SJCRH30 (cell line): Measurements from ENCODE around the gene RRP36. TPM values are rescaled to one million over a fixed set of nuclear protein-coding genes. Genes with fewer than 3 reads are reported as not detected.

ENCODE experiments used
- DNase-seq, 2 experiments: peaks; one replicate each; pipeline ENCODE4 v3.0.0-alpha.2; 2015 to 2020
- H3K27ac ChIP-seq: fragments of 250-450 bp; sonication (Bioruptor Pico); 2 replicates; pipeline ENCODE4 v1.5.1; 2020; ENCODE audit warnings: mild to moderate bottlenecking, moderate library complexity
- H3K27me3 ChIP-seq: fragments of 250-450 bp; sonication (Bioruptor Pico); 2 replicates; pipeline ENCODE4 v1.5.1; 2020; ENCODE audit warnings: mild to moderate bottlenecking, moderate library complexity
- H3K36me3 ChIP-seq: fragments of 250-450 bp; sonication (Bioruptor Pico); 2 replicates; pipeline ENCODE4 v1.5.1; 2020; ENCODE audit warnings: mild to moderate bottlenecking, moderate library complexity
- H3K4me1 ChIP-seq: fragments of 250-450 bp; sonication (Bioruptor Pico); 2 replicates; pipeline ENCODE4 v1.5.1; 2020; ENCODE audit warnings: mild to moderate bottlenecking, moderate library complexity
- H3K4me3 ChIP-seq: fragments of 250-450 bp; sonication (Bioruptor Pico); 2 replicates; pipeline ENCODE4 v1.5.1; 2020; ENCODE audit warnings: mild to moderate bottlenecking, moderate library complexity
- H3K9me3 ChIP-seq: fragments of 250-450 bp; sonication (Bioruptor Pico); replicated peaks from 2 replicates; pipeline ENCODE4 v1.5.1; 2020; ENCODE audit warnings: mild to moderate bottlenecking, moderate library complexity
- total RNA-seq: library from RNA; depleted of rRNA; stranded (reverse); fragments of >200 nt; shearing (Covaris generic); gene quantifications from 2 replicates; pipeline ENCODE4 v1.2.3, GENCODE V29; 2014; rRNA removed

RRP36 gene, protein sequence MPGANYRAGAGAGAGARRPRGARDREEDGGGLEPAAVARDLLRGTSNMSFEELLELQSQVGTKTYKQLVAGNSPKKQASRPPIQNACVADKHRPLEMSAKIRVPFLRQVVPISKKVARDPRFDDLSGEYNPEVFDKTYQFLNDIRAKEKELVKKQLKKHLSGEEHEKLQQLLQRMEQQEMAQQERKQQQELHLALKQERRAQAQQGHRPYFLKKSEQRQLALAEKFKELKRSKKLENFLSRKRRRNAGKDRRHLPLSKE
- 95.4 and 95.8 TPM in 2 replicates for total RNA-seq

DNA sequence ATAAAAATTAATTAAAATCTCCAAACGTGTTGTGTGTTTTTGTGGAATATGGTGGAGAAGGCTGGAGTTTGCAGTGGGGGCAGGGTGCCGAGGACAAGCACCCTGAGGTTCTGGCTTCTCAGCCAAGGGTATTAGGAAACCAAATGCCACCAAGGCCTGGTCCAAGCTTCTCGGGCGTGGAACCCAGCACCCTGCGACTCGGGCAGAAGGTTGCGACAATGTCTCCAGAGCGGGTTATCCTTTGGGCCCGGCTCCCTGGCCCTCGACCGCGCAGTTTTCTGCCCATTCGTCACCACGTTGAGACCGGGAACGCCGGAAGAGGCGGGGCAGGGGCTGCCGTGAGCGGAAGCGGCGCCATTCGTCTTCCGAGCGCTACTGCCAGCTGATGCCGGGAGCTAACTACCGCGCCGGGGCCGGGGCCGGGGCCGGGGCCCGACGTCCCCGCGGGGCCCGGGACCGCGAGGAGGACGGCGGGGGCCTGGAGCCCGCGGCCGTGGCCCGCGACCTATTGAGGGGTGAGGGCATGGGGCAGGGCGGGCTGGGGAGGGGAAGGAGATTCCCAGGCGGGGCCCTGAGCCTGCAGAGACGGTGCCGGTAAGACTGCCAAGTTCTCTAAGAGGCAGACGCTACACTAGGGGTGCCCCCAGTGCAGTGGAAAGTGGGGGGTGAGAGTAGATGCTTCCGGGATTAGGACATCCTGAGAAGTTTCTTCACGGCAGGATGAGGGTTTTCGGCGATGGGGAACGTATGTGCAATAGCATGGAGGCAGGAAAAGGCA, at the start of gene RRP36:
Gene RRP36, plus strand, starts transcription at position 354 of the 778 bp plus-strand sequence. Its CDS starts 32 bp downstream, at position 386.
- Histone ChIP-seq H3K27ac (peak within 1 kb of the TSS; percentile 79), H3K27me3 (no peaks in the 10 kb centered on the region), H3K36me3 (peaks cover 25% of the 10 kb centered on the region), H3K4me1 (0 out of 2 replicates have a peak, but pooled peaks cover 4% of the 10 kb centered on the region), H3K4me3 (peak within 1 kb of the TSS; percentile 92), H3K9me3 (no peaks in the 10 kb centered on the region)
- peak; percentile 81 for DNase-seq

DNA sequence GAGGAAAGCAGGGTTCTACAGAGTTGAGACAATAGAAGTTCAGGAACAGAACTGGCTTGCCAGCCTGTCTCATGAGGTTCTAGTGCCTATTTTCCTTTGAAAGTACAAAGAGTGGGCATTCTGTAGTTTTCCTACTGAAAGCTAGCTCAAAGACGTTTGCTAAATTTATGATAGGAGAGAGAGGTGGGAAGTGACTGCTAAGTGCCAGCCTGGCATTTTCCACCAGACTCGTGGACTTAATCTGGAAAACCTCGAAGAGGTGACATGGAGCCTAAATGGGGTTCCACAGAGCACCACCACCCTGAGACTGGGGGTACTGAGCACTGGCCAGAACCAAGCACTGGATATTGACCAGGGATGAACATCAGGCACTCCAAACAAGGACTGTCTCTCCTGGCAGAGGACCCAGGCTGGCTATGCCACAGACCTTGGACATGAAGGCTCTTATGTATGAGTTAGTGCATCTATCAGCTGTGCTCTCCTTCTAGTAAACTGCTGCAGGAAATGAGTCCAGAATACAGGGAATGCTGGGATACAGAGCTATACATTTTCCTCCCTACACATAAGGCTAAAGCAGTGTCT, 49.6 kb upstream of the RRP36 start:
- no peak for DNase-seq
- H3K36me3 ChIP-seq: peaks cover 9% of the 10 kb centered on the region; the same call in 1 of the 2 replicates
- H3K27ac ChIP-seq: no peak overlapping the region

DNA sequence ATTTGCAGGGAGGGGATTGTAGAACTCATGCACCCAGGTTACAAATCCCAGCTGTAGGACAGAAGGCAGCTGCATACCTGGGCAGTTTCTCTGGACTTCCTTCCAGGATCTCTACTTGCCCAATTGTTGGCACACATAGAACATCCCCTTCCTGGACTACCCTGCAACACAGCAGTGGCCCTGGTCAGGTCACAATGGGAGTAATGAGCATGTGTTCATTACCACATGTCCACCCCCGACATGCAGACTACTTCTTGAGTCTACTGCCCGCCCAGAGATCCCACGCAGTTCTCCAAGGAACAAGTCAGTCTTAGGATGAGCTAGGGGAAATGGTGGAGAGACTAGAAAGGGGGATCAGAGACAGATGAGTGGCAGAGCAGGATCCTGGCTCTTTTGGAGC, 47.5 kb upstream of the RRP36 start:
- Histone ChIP-seq H3K9me3 (no peaks in the 10 kb centered on the region), H3K4me3 (no peak overlapping the region), H3K27ac (no peak overlapping the region), H3K4me1 (peaks cover 5% of the 10 kb centered on the region; the same call in 1 of the 2 replicates), H3K27me3 (no peaks in the 10 kb centered on the region), H3K36me3 (peaks cover 9% of the 10 kb centered on the region; the same call in 1 of the 2 replicates)
- DNase-seq: no peak

More for the DNA sequence above, 49.6 kb upstream of the RRP36 start:
- Histone ChIP-seq H3K27me3 (no peaks in the 10 kb centered on the region), H3K9me3 (no peaks in the 10 kb centered on the region), H3K4me1 (peaks cover 5% of the 10 kb centered on the region; the same call in 1 of the 2 replicates), H3K4me3 (no peak overlapping the region)

DNA sequence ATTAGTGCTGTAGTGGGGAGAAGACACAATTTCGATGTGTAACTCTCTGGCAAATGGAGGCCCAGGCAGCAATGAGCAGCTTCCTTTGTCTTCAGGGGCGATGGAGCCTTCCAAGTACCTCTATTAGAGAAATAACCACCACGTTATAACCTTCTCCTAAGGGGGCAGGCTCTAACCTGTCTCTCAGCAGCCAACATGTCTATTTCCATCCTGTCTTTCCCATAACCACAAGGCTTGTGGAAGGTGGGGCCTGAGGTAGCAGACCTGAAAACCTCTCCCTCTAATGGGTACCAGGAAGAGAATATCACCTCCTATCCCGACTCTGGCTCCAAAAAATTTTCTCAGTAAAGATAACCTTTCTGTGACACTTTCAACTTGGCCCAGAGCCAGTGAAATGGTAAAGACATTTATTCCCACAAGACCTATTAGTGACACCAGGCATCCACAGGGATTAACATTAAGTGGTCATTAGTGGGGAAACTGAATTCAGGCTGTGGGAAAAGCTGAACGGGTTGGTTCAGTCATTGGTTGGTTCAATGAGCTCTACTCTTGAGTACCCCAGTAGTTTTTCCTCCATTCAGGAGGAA, 46.4 kb upstream of the RRP36 start:
- DNase-seq: no peak
- H3K27me3 ChIP-seq: no peaks in the 10 kb centered on the region
- H3K4me1 ChIP-seq: peaks cover 5% of the 10 kb centered on the region; the same call in 1 of the 2 replicates
- no peak overlapping the region for H3K4me3 ChIP-seq
- no peak overlapping the region for H3K27ac ChIP-seq
- H3K9me3 ChIP-seq: no peaks in the 10 kb centered on the region
- peaks cover 9% of the 10 kb centered on the region; the same call in 1 of the 2 replicates for H3K36me3 ChIP-seq

DNA sequence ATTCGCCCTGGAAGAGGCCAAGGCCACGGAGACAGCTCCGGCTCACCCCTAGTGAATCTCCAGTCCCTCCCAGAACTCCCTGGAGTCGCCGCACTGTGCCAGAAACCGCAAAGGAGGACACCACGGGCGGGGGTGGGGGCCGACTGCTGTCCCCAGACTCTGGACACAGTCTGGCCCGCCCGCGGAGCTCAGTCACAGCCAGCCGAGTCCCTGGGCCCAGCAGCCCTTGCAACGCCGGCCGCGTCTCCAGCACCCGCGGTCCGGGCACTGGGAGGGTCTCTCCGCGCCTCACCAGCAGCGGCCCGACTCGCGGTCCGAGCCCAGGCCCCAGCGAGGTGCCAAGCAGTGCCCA, 43.0 kb upstream of the RRP36 start:
- Histone ChIP-seq H3K27me3 (no peaks in the 10 kb centered on the region), H3K4me3 (peak overlapping the region; percentile 75), H3K9me3 (no peaks in the 10 kb centered on the region), H3K4me1 (no peaks in the 10 kb centered on the region), H3K27ac (peak overlapping the region; percentile 3; the same call in 1 of the 2 replicates), H3K36me3 (peaks cover 9% of the 10 kb centered on the region; the same call in 1 of the 2 replicates)
- peak; percentile 24 to 33 for DNase-seq

DNA sequence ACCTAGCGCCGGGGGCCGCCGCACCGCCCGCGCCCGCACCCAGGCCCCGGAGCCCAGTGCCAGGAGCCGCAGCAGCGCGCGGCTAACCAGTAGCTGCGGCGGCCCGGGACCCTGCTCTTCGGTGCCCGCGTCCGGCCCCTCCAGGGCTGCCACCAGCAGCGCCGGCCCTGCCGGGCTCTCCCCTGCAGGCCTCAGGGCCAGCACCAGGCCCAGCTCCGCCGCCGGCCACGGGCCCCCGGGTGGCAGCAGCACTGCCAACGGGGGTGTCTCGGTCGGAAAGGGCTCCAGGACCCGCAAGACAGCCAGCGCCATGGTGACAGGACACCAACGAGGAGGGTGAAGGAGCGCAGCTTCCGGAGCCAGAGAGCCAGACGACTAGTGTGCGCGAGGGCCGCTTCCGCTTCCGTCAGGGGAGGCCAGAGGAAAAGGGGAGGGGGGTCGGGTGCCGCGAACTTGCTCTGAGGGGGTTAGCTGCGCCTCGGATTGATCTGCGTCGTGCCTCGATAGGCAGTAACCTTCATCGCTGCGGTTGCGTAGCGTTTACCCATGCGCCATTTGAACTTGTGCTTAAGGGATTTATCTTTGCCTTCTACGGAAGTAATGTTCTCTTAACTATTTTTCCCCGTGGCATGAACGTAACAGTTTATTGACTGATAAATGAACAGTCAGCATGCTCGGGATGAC, 42.4 kb upstream of the RRP36 start, which contains the start of gene PEX6:
Gene PEX6, minus strand, starts transcription at position 343 of the 684 bp plus-strand sequence. Its CDS starts 31 bp downstream, at position 312.
- Histone ChIP-seq H3K36me3 (peaks cover 4% of the 10 kb centered on the region; the same call in 1 of the 2 replicates), H3K9me3 (no peaks in the 10 kb centered on the region), H3K4me3 (peak within 1 kb of the TSS; percentile 75), H3K4me1 (no peaks in the 10 kb centered on the region), H3K27me3 (no peaks in the 10 kb centered on the region), H3K27ac (peak within 1 kb of the TSS; percentile 5; the same call in 1 of the 2 replicates)
- DNase-seq: peak; percentile 93

DNA sequence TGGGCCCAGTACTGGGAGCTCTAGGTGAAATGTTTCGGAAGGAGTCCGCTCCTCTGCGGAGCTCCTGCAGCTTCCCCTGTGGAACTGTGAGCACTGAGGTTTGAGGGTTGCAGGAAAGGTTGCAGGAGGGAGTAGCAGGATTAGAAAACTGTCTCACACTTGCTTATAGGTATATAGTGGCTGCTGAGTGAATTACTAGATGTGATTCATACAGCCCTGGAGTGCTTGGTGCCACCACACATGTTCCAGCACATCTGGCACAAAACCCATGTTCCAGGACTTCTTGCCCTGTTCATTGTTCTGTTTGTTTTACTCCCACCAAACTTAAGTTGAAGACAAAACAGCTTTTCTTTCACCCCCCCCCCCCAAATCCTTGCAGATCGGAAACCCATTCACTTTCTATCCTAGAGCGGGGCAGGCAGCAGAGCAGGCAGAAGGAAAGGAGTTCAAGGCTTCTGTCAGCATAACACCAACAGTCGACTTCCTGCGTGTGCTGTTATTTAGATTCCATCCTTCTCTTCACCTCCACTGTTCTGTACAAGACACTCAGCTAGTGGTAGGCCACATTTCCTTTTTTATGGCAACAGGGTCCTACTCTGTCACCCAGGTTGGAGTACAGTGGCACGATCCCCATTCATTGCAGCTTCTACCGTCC, 41.8 kb upstream of the RRP36 start:
- H3K4me1 ChIP-seq: no peaks in the 10 kb centered on the region
- H3K36me3 ChIP-seq: peaks cover 4% of the 10 kb centered on the region; the same call in 1 of the 2 replicates
- H3K27ac ChIP-seq: peak overlapping the region; percentile 5; the same call in 1 of the 2 replicates
- no peaks in the 10 kb centered on the region for H3K27me3 ChIP-seq
- no peaks in the 10 kb centered on the region for H3K9me3 ChIP-seq
- DNase-seq: no peak
- H3K4me3 ChIP-seq: peak overlapping the region; percentile 75

DNA sequence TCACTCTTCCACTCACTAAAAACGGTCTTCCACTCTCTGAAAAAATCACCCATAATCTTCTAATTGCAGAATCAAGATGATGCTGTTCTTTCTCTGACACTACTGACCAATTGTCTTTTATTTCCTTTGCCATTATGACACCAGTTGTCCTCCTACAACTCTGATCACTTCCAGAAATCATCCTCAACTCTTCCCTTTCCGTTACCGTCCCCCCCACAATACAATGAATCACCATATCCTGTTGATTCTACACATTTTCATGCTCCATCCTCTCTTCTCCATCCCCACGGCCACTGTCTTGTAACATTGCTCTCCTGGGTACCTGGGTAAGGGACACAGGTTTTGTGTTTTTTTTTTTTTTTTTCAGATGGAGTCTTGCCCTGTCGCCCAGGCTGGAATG, 39.6 kb upstream of the RRP36 start:
- Histone ChIP-seq H3K4me1 (no peaks in the 10 kb centered on the region), H3K9me3 (no peaks in the 10 kb centered on the region), H3K27ac (no peak overlapping the region), H3K27me3 (no peaks in the 10 kb centered on the region), H3K4me3 (no peak overlapping the region), H3K36me3 (peaks cover under 1% of the 10 kb centered on the region; the same call in 1 of the 2 replicates)
- DNase-seq: no peak

DNA sequence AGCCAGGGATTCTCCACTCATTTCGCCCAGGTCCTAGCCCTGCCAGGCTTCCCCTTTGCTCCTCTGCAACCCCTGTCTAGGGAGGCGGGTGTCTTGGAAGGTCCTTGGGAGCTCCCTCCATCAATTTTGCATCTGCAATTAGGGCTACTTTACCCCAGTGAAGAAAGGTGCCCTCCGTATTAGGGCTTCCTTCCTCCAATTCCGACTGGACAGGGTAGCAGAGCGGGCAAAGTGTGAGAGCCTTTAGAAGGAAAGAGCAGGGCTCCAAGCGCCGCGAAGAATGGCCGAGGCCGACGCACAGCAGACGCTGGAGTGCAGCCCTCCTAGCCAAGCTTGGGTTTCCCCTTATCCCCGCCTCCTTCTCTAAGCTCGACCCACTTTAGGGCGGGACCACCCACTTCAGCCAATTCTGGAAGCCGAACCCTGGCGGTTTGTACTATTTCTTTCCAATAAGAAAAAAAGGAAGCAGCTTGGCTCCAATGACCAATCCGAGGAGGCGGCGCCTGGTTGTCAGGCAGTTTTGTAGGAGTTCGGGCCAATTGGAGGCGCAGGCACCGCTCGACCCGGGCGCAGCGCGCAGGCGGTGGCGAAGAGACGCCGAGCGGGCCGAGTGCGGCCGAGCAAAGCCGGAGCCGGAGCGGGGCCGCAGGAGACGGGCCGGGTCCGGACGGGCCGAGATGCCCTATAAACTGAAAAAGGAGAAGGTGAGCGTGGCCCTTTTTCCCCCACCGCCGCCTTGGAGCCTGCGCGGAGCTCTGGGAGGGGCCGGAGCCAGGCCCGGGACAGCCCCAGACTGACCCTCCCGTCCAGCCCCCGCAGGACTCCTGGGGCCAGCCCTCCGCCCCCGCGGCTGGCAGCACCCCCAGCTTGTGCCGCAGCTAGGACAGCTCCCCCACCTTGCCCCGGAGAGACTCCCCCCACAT, 37.2 kb upstream of the RRP36 start, which contains the start of gene PPP2R5D:
Gene PPP2R5D, plus strand, starts transcription at position 570 of the 923 bp plus-strand sequence. Its CDS starts 108 bp downstream, at position 678.
- H3K27ac ChIP-seq: peak within 1 kb of the TSS; percentile 55
- H3K4me3 ChIP-seq: peak within 1 kb of the TSS; percentile 85
- no peaks in the 10 kb centered on the region for H3K27me3 ChIP-seq
- peak; percentile 98 to 99 for DNase-seq
- H3K9me3 ChIP-seq: no peaks in the 10 kb centered on the region
- no peaks in the 10 kb centered on the region for H3K36me3 ChIP-seq
- peaks cover 4% of the 10 kb centered on the region; the same call in 1 of the 2 replicates for H3K4me1 ChIP-seq

DNA sequence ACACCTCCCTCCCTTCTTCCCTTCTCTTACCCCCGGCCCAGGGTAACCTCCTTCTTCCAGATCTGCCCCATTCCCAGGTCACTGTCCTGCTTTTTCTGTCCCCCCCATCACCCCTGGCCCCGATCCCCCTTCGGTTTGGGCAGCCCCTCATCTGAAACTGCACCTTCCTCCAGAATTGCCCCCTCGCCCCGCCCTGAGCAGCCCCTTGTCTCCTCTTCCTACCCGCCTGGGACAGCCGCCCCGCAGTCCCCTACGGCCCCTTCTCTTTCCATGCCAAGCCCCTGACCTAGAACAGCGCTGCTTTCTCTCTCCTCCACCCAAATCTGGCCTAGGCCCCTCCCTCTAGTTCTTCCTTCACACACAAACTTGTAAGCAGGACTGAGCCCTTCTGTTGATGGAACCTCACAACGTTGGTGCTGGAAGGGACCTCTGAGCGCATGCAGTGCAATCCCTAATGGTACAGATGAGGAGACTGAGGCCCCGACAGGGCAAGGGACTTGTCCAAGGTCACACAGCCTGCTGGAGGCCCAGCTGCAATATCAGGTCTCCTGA, 36.4 kb upstream of the RRP36 start:
- Histone ChIP-seq H3K4me3 (peak overlapping the region; percentile 85), H3K4me1 (peaks cover 4% of the 10 kb centered on the region; the same call in 1 of the 2 replicates), H3K36me3 (peaks cover 5% of the 10 kb centered on the region), H3K27me3 (no peaks in the 10 kb centered on the region), H3K9me3 (no peaks in the 10 kb centered on the region), H3K27ac (no peak overlapping the region; the same call in 1 of the 2 replicates)
- peak; percentile 30 to 52 for DNase-seq

DNA sequence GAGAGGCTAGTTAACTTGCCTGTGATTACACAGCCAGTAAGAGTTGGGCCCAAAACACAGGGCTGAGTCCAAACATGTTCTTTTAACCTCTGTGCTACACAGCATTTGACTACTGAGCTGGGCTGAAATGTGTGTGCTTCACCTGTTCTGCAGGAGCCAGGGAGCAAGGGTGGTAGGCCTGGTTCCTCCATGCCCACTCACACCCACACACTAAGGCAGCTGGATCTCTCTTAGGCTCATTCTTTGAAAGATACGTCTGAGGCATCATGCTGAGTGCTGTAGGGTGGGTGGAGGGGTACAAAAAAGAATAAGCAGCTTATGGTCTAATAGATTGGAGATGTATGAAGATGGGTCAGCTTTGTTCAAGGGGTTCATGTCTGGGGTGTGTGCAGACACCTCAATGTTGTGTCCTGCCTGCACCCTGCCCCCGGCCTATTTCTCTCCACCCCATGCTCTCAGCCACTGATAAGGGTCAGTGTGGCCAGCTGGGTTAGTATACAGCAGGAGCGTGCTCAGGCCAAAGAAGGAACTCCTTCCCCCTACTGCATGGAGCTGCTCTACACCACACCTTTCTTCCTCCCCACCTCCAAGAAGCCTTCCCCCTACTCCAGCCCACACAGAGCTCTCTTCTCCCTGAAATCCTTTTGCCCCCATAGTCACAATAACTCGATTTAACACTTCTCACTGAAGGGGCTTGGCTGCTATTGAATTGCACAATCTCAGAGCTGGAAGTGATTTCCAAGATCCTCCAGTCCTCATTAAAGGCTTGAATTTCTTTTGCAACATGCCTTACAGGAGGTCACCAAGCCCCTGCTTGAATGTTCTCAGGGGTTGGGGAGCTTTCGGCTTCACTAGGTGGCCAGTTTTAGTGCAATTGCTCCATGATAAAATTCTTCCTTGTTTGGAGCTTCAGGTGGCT, 33.6 kb upstream of the RRP36 start:
- H3K27me3 ChIP-seq: no peaks in the 10 kb centered on the region
- H3K36me3 ChIP-seq: peaks cover 8% of the 10 kb centered on the region
- H3K9me3 ChIP-seq: no peaks in the 10 kb centered on the region
- no peak overlapping the region for H3K4me3 ChIP-seq
- no peak for DNase-seq
- H3K4me1 ChIP-seq: peaks cover 4% of the 10 kb centered on the region; the same call in 1 of the 2 replicates
- no peak overlapping the region for H3K27ac ChIP-seq
